NCI-H1105 (cell line): ENCODE data around the gene SLC11A1.

Experiments
- DNase-seq: peaks from one replicate; lab custom pipeline; 2025; lab: John Stamatoyannopoulos, UW

Gene SLC11A1

GRCh38 chr2:218367415-218368149 lies 14.5 kb upstream of the SLC11A1 start:
- DNase-seq: no peak

- DNase-seq: no peak
These were observed 13.9 kb upstream of the SLC11A1 start for GRCh38 chr2:218368150-218368528.

GRCh38 chr2:218368621-218369153 lies 13.4 kb upstream of the SLC11A1 start:
- no peak for DNase-seq

- peak; percentile 12 for DNase-seq
These were observed 12.7 kb upstream of the SLC11A1 start for GRCh38 chr2:218369330-218369729.

GRCh38 chr2:218370410-218371063 lies 11.5 kb upstream of the SLC11A1 start:
- no peak for DNase-seq

GRCh38 chr2:218371983-218372350 lies 10.1 kb upstream of the SLC11A1 start:
- DNase-seq: no peak

GRCh38 chr2:218374795-218375194 lies 7.3 kb upstream of the SLC11A1 start:
- DNase-seq: no peak

GRCh38 chr2:218375212-218375611 lies 6.9 kb upstream of the SLC11A1 start:
- DNase-seq: no peak

- DNase-seq: no peak
These were observed 4.0 kb upstream of the SLC11A1 start for GRCh38 chr2:218378053-218378452.

- DNase-seq: no peak
These were observed 712 bp downstream of the SLC11A1 start for GRCh38 chr2:218382785-218383184.

GRCh38 chr2:218383892-218384519 lies 1.9 kb downstream of the SLC11A1 start:
- DNase-seq: no peak

GRCh38 chr2:218384975-218385374 lies 2.9 kb downstream of the SLC11A1 start:
- DNase-seq: no peak

- no peak for DNase-seq
These were observed 4.7 kb downstream of the SLC11A1 start for GRCh38 chr2:218386505-218387368.

- DNase-seq: peak; percentile 62
These were observed 5.5 kb downstream of the SLC11A1 start for GRCh38 chr2:218387369-218388194.

GRCh38 chr2:218389333-218390150 lies 7.5 kb downstream of the SLC11A1 start:
- DNase-seq: no peak

- no peak for DNase-seq
These were observed 9.1 kb downstream of the SLC11A1 start for GRCh38 chr2:218391202-218391601.

GRCh38 chr2:218392459-218392858 lies 10.4 kb downstream of the SLC11A1 start:
- DNase-seq: no peak

GRCh38 chr2:218392891-218393462 lies 10.9 kb downstream of the SLC11A1 start:
- no peak for DNase-seq

- no peak for DNase-seq
These were observed 11.7 kb downstream of the SLC11A1 start for GRCh38 chr2:218393750-218394290.
